HepG2 (cell line): Measurements from ENCODE around the gene NR2F1. TPM values are rescaled to one million over a fixed set of nuclear protein-coding genes. Genes with fewer than 3 reads are reported as not detected.

Source experiments
- CAMTA2 ChIP-seq: sonication (generic); formaldehyde crosslinking; IDR thresholded peaks from 2 replicates; pipeline ENCODE4 v1.4.0; 2020; ENCODE audit warnings: mild to moderate bottlenecking, missing genetic modification reagents, borderline replicate concordance
- GZF1 ChIP-seq: sonication (generic); formaldehyde crosslinking; IDR thresholded peaks from 2 replicates; pipeline ENCODE4 v1.5.1; 2020; ENCODE audit warnings: mild to moderate bottlenecking, missing genetic modification reagents
- ISX ChIP-seq: sonication (generic); formaldehyde crosslinking; conservative IDR thresholded peaks from 2 replicates; pipeline ENCODE4 v1.5.0; 2020; ENCODE audit warnings: missing genetic modification reagents
- MTF1 ChIP-seq: sonication (generic); formaldehyde crosslinking; IDR thresholded peaks from 2 replicates; pipeline ENCODE4 v1.5.0; 2020; ENCODE audit warnings: missing genetic modification reagents
- MXI1 ChIP-seq: IDR thresholded peaks from 3 replicates; pipeline ENCODE4 v1.6.1; 2012; ENCODE audit warnings: low read depth, low read length, inconsistent platforms, borderline replicate concordance
- NR3C1 ChIP-seq: sonication (generic); formaldehyde crosslinking; IDR thresholded peaks from 2 replicates; pipeline ENCODE4 v1.4.0; 2020; ENCODE audit warnings: missing genetic modification reagents
- PAX8 ChIP-seq: sonication (generic); formaldehyde crosslinking; IDR thresholded peaks from 2 replicates; pipeline ENCODE4 v1.8.0; 2022; ENCODE audit warnings: mild to moderate bottlenecking, missing genetic modification reagents, borderline replicate concordance
- PHF21A ChIP-seq: sonication (generic); formaldehyde crosslinking; IDR thresholded peaks from 2 replicates; pipeline ENCODE4 v1.5.0; 2020; ENCODE audit warnings: mild to moderate bottlenecking, missing genetic modification reagents
- RELA ChIP-seq: sonication (generic); formaldehyde crosslinking; IDR thresholded peaks from 2 replicates; pipeline ENCODE4 v1.4.0; 2020; ENCODE audit warnings: missing genetic modification reagents
- STAT5B ChIP-seq: sonication (generic); formaldehyde crosslinking; IDR thresholded peaks from 2 replicates; pipeline ENCODE4 v1.4.0; 2020; ENCODE audit warnings: missing genetic modification reagents
- TEAD2 ChIP-seq: sonication (generic); formaldehyde crosslinking; IDR thresholded peaks from 2 replicates; pipeline ENCODE4 v1.9.0; 2021; ENCODE audit warnings: missing genetic modification reagents
- TIGD3 ChIP-seq: sonication (generic); formaldehyde crosslinking; IDR thresholded peaks from 2 replicates; pipeline ENCODE4 v1.5.1; 2020; ENCODE audit warnings: mild to moderate bottlenecking, missing genetic modification reagents, borderline replicate concordance
- YEATS4 ChIP-seq: sonication (generic); formaldehyde crosslinking; IDR thresholded peaks from 2 replicates; pipeline ENCODE4 v1.4.0; 2020; ENCODE audit warnings: missing genetic modification reagents, borderline replicate concordance
- ZBTB3 ChIP-seq: sonication (generic); formaldehyde crosslinking; IDR thresholded peaks from 2 replicates; pipeline ENCODE4 v1.4.0; 2020; ENCODE audit warnings: low read depth, mild to moderate bottlenecking, moderate library complexity, missing genetic modification reagents, borderline replicate concordance
- ZBTB46 ChIP-seq: sonication (generic); formaldehyde crosslinking; IDR thresholded peaks from 2 replicates; pipeline ENCODE4 v1.4.0; 2020; ENCODE audit warnings: mild to moderate bottlenecking, missing genetic modification reagents, borderline replicate concordance
- ZC3H4 ChIP-seq: sonication (generic); formaldehyde crosslinking; IDR thresholded peaks from 2 replicates; pipeline ENCODE4 v1.4.0; 2020; ENCODE audit warnings: missing genetic modification reagents, borderline replicate concordance
- ZMYM2 ChIP-seq: sonication (generic); formaldehyde crosslinking; IDR thresholded peaks from 2 replicates; pipeline ENCODE4 v1.8.0; 2022; ENCODE audit warnings: mild to moderate bottlenecking, missing genetic modification reagents
- ZNF274 ChIP-seq: sonication (generic); formaldehyde crosslinking; IDR thresholded peaks from 2 replicates; pipeline ENCODE4 v1.5.1; 2020; ENCODE audit warnings: mild to moderate bottlenecking, missing genetic modification reagents
- ZNF326 ChIP-seq: sonication (generic); formaldehyde crosslinking; IDR thresholded peaks from 2 replicates; pipeline ENCODE4 v1.4.0; 2020; ENCODE audit warnings: missing genetic modification reagents, borderline replicate concordance
- ZNF484 ChIP-seq: sonication (generic); formaldehyde crosslinking; IDR thresholded peaks from 2 replicates; pipeline ENCODE4 v1.5.1; 2020; ENCODE audit warnings: mild to moderate bottlenecking, low read depth, missing genetic modification reagents, borderline replicate concordance
- ZNF607 ChIP-seq: sonication (generic); formaldehyde crosslinking; IDR thresholded peaks from 2 replicates; pipeline ENCODE4 v1.5.1; 2020; ENCODE audit warnings: missing genetic modification reagents, mild to moderate bottlenecking, borderline replicate concordance
- ZNF740 ChIP-seq: sonication (generic); formaldehyde crosslinking; IDR thresholded peaks from 2 replicates; pipeline ENCODE4 v1.4.0; 2020; ENCODE audit warnings: missing genetic modification reagents
- ZNF784 ChIP-seq: sonication (generic); formaldehyde crosslinking; IDR thresholded peaks from 2 replicates; pipeline ENCODE4 v1.5.1; 2020; ENCODE audit warnings: missing genetic modification reagents, mild to moderate bottlenecking, borderline replicate concordance
- ZNF878 ChIP-seq: sonication (generic); formaldehyde crosslinking; IDR thresholded peaks from 2 replicates; pipeline ENCODE4 v1.8.1; 2023; ENCODE audit warnings: mild to moderate bottlenecking, missing genetic modification reagents, moderate library complexity
- ZNF891 ChIP-seq: sonication (generic); formaldehyde crosslinking; IDR thresholded peaks from 2 replicates; pipeline ENCODE4 v1.5.0; 2020; ENCODE audit warnings: mild to moderate bottlenecking, missing genetic modification reagents
- polyA plus RNA-seq, 8 experiments: library from polyadenylated mRNA; depleted of rRNA in 3 of 8; stranded (reverse) in 7 of 8; unstranded in 1 of 8; fragments of >200 nt; fragmentation: Illumina TruSeq in 4 of 8; extraction: Trizol in 4 of 8; gene quantifications; 2 replicates each; pipeline versions ENCODE4 v1.2.1 to v1.2.3, GENCODE V29; 2011 to 2016; ENCODE audit warnings: low read depth in 4 of 8, missing spikeins in 1 of 8, mixed read lengths in 1 of 8; ENCODE audit not compliant: insufficient read depth in 1 of 8
- total RNA-seq, 5 experiments: library from RNA; depleted of rRNA; stranded (reverse); fragments of >200 nt; fragmentation: Illumina TruSeq; extraction: Trizol; gene quantifications; 2 replicates each; pipeline ENCODE4 v1.2.3, GENCODE V29; 2016; ENCODE audit warnings: low read depth in 1 of 5

Gene NR2F1
- total and polyA plus RNA-seq, 2 of the 13 experiments (the other 11 are each of a cell fraction or from before 2014, with no cell fraction given): 17.1 to 59.7 TPM

- peak; percentile 87 for TF ChIP-seq ZNF878 (CRISPR knock-in tag)
- no peak for TF ChIP-seq STAT5B
- TF ChIP-seq TIGD3: no peak
- no peak for TF ChIP-seq ZNF326 (CRISPR knock-in tag)
- no peak for TF ChIP-seq ZC3H4 (CRISPR knock-in tag)
- TF ChIP-seq ZNF784 (CRISPR knock-in tag): no peak
- no peak for TF ChIP-seq ZBTB3
- TF ChIP-seq ZNF274 (CRISPR knock-in tag): no peak
- no peak for TF ChIP-seq TEAD2 (CRISPR knock-in tag)
- TF ChIP-seq YEATS4 (CRISPR knock-in tag): 0 out of 2 replicates have a peak, but pooled peaks have one; percentile 6
- TF ChIP-seq ZNF740: peak; percentile 89; the same call in 1 of the 2 replicates
- TF ChIP-seq RELA: no peak
- no peak for TF ChIP-seq ZNF484 (CRISPR knock-in tag)
- 0 out of 2 replicates have a peak, but pooled peaks have one; percentile 21 for TF ChIP-seq ZMYM2 (CRISPR knock-in tag)
- no peak for TF ChIP-seq GZF1 (CRISPR knock-in tag)
- TF ChIP-seq MTF1: no peak
- no peak for TF ChIP-seq CAMTA2
- peak; percentile 75 for TF ChIP-seq PHF21A (CRISPR knock-in tag)
- TF ChIP-seq NR3C1 (CRISPR knock-in tag): no peak
- TF ChIP-seq ZNF607 (CRISPR knock-in tag): peak; percentile 72; the same call in 1 of the 2 replicates
- TF ChIP-seq PAX8 (CRISPR knock-in tag): no peak
- TF ChIP-seq MXI1: peak; percentile 65; the same call in 2 of the 3 replicates
- TF ChIP-seq ISX (CRISPR knock-in tag): no peak
- peak; percentile 34; the same call in 1 of the 2 replicates for TF ChIP-seq ZBTB46 (CRISPR knock-in tag)
- TF ChIP-seq ZNF891 (CRISPR knock-in tag): no peak
Measured at GRCh38 chr5:93582677-93583438, at the start of gene NR2F1 (continued).
